Left hindlimb (tissue), 1 donor: ENCODE data around the gene ART5.

Experiments
- DNase-seq: peaks from one replicate; pipeline ENCODE4 v3.0.0-alpha.2; 2018

ART5 gene, protein sequence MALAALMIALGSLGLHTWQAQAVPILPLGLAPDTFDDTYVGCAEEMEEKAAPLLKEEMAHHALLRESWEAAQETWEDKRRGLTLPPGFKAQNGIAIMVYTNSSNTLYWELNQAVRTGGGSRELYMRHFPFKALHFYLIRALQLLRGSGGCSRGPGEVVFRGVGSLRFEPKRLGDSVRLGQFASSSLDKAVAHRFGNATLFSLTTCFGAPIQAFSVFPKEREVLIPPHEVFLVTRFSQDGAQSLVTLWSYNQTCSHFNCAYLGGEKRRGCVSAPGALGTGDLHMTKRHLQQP

DNA sequence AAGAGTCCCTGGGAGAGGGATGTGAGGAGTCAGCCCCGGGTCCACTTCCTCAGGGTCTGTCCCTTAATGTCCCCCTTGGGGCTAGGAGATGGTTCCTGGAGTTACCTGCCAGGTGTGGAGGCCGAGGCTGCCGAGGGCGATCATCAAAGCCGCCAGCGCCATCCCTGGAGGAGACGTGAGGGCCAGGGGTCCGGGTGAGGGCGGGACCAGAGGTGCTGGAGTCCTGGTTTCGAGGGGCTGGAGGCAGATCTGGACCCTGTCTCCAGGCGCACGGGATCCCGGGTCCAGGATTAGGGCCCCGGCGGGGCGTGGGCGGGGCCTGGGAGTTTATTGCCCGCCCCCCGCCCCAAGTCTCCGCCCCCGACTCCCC is at the start of gene ART5:
Gene ART5 (minus strand): TSS at position 292 of the 370 bp plus-strand sequence. CDS start 130 bp downstream, at position 162.
- DNase-seq = no peak

DNA sequence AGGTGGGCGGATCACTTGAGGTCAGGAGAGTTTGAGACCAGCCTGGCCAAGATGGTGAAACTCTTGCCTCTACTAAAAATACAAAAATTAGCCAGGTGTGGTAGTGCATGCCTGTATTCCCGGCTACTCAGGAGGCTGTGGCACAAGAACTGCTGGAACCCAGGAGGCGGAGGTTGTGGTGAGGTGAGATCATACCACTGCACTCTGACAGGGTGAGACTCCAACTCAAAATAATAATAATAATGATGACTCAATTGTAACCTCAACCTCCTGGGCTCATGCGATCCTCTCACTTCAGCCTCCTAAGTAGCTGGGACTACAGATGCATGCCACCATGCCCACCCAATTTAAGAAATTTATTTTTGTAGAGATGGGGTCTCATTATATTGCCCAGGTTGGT is 45.0 kb upstream of the ART5 start:
- DNase-seq = no peak

DNA sequence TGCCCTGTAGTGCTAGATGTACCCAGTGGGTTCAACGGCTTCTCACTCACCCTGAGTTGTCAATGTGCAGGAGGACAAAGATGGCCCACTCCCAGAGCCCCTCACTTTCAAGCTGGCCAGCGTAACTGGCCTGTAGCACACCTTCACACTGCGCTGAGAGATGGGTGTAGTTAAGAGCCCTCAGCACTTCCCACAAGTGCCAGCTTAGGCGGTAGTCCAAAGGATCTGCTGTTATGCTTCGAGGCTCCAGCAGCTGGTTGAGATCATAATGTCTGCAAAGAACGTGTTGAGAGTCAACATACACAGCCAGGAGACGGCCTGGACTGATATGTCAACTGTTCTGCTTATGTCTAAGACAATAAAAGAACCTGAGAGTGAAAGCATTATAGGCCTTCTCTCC is 44.1 kb upstream of the ART5 start:
- DNase-seq = no peak

DNA sequence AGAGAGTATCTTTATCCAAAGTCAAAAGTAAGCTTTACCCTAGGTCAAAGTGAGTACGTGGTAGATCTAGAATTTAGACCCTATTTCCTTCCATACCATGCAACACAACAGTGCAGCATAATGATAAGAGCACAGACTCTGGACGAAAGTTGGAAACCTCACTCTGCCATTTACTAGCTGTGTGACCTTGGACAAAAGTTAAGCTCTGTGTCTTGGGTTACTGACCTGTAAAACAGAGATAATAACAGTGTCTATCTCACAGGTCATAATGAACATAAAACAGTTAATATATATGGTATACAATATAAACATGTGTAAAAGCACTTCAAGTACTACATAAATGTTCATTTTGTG is 43.0 kb upstream of the ART5 start:
- no peak for DNase-seq

DNA sequence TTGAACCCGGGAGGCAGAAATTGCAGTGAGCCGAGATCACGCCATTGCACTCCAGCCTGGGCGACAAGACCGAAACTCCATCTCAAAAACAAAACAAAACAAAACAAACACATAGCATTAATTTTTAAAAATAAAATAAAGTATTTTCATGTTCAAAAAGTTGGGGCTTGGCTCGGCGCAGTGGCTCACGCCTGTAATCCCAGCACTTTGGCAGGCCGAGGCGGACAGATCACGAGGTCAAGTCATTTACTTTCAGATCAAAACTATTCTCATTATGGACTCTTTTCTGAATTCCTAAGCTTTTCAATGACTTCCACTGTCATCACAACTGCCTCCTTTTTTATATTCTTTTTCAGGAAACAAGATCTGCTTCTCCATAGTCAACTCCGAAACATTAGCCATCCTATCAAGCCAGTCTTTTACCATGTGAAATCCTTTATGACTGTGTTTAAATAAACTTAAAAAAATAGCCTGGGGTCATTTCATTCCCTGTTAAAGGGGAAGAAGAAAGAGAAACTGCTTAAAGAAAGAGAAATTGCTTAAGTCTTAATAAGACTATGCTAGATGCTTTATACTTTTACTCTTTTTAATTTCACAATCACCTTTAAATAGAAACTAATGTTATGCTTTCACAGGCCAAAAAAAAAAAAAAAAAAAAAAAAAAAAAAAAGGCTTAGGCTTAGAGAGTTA is 42.5 kb upstream of the ART5 start:
- DNase-seq = no peak

DNA sequence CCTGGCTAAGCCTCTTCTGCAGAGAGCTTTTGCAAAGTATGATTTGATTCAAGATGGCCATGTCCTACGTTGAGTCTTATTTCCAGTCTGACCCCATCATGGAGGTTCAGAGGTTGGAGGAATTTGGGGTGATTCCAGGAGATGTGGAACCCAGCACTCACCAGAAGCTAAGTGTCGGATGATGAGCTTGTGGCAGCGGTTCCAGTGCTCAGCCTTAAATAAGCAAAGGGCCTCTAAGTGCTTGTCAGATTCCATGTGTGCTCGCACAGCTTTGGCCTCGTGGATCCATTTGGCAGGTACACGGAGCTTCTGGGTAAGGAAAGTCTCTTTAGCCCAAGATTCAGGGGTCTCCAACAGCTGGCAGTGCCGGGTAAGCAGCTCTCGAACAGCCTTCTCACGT is 41.2 kb upstream of the ART5 start:
- DNase-seq = no peak

DNA sequence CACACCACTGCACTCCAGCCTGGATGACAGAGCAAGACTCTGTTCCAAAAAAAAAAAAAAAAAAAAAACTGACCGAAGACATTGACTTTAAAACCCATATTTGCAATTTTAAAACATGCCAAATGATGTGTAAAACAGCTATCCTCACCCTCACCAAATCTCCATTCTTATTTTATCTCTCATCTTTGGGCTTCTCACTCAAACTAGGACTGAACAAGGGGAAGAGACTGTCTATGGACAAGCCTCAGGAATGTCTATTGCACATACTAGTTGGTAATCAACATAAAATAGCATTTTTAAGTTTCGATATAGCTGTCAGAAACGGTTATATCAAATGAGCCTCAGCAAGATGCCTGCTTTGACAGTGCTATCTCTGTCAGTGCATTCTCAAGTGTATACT is 37.3 kb upstream of the ART5 start:
- no peak for DNase-seq

DNA sequence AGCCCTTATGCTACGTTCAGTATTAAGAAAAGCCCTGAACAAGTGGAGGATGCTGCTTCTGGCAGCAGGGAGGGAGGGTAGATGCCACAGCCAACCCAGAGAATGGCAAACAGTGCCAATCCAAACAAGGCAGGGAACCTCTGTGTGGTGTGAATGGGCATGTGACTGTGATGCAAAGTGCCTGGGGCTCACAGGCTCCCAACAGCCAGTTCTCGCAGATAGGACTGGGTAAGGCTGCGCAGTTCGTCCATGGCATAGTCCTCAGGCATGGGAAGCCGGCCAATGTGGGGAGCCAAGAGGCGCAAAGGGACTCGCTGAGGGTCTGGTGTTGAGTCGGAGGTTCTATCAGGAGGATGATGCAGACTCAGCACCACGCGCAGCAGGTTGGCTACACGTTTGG is 34.2 kb upstream of the ART5 start:
- DNase-seq = no peak

DNA sequence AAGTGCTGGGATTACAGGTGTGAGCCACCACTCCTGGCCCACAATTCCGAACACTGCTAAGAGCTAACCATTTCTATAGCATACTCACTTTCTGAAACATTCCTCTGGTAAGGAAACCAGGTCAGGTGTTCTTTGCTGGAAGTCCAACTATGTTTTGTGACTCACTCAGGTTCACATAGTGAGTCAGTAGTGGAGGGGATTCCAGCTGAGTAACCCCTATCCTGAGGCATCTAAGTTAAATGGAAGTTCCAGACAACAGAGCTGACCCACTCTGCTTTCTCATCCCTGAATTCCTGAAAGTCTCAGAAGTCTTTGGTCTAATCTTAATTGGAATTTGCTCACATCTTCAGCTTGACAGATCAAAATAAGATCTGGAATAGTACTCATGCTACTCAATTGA is 32.4 kb upstream of the ART5 start:
- DNase-seq = no peak

DNA sequence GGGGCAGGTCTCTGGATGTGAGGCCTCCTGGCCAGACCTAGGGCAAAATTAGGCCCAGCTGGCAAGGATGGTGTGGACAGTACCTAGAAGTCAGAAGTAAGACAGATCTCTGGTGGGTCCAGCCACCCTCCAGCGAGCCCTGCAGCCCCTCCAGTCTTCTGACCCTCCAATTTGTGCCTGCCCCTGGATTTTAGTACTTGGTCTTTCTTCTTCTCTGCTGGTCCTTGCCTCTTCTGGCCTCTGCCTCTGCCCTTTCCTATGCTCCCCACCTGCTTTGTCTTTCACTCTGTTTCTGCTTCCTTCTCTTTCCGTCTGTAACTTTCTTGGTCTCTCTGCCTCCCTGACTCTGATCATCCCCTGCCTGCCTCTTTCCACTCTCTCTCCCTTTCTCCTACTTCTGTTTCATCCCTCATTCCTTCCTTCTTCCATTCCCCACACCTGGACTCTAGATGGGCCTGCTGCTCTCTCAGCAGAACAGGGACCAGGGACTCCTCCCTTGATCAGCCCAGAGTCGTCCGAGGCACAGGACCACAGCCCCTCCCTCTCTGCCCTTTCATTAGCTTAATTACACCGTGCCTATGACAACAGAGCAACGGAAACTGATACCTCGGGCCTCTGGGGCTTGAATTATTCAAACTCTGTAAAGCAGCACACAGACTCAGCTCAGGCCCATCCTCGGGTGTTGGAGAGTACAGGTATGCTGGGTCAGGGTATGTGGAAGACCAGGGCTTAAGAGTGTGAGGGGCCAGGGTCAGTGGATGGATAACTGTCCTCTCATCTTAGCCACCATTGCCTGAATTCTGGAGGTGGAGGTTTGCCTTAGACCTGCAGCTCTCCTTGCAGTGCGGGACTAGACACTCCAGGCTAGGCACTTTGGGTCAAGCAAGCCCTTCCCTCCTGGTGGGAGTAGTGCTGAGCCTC is 29.8 kb upstream of the ART5 start, which contains the start of gene CHRNA10:
Gene CHRNA10 (minus strand): TSS at position 51 of the 921 bp plus-strand sequence. CDS start 72 bp downstream, outside the sequence.
- DNase-seq = no peak

DNA sequence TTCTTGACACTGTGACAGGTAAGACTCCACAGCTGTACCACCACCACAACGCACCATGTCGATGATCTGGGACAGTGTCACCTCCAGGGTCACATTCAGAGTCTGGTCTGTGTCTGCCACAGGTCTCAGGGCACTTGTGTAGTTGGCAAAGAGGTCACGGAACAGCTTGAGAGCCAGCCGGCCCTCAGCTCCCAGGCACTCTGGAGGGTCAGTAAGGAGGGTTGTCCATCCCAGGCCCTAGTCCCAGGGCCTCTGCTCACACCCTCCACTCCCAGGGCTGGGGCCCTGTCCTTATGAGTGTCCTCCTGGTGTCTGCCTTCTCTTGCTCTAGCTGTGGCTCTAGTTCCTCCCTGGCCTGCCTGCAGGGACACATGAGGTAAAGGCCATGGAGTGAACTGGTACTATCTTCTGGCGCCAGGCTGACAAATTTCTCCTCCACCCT is 28.0 kb upstream of the ART5 start:
- DNase-seq = no peak

DNA sequence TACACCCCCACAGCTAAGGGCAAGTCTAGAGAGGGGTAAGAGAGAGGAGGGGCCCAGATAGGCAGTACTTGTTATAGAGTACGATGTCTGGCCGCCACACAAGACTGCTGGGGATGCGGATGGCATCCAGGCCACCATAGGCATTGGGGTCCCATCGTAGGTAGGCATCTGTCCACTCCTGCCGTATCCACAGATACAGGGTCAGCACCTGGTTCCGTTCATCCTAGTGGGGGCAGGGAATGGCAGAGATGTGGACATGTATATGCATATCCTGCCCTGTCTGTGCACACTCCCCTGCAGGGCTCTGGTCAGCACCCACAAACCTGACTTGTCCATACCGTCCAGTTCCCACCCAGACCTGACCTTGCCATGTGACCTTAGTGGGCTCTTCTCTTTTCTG is 27.3 kb upstream of the ART5 start:
- no peak for DNase-seq

DNA sequence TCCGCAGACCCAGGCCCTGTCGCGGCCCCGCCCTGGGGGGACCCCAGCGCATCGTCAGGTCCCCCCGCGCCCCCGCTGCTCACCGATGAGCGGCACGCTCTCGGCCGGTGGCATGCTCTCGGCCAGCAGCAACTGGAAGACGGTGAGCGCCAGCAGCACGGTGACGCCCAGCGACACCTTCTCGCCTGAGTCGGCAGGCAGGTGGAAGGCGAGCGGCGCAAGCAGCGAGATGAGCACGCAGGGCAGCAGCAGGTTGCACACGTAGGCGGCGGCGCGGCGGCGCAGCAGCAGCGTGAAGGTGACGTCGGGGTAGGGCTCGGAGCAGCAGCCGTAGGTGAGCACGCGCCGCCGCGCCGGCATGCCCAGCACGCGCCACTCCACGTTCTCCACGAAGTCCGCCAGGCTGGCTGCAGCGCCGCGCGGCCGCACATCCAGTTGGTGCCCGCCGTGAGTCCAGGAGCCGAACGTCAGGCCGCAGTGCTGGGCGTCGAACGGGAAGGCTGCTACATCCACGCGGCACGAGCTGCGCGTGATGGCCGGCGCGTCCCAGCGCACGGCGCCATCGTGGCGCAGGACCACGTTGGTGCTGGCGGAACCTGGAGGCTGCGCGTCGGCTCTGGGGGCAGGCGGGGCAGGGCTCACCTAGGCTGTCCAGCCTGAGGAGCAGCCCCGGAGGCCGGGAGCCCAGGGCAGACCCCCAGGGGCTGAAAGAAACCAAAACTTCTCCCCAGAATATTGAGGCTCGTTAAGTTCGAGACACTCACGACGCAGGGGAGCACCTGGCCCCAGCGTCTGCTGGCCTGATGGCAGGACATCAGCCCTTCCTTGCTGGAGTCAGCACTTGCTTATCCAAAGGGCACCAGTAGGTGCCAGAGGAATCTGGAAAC is 25.6 kb upstream of the ART5 start:
- DNase-seq = no peak

DNA sequence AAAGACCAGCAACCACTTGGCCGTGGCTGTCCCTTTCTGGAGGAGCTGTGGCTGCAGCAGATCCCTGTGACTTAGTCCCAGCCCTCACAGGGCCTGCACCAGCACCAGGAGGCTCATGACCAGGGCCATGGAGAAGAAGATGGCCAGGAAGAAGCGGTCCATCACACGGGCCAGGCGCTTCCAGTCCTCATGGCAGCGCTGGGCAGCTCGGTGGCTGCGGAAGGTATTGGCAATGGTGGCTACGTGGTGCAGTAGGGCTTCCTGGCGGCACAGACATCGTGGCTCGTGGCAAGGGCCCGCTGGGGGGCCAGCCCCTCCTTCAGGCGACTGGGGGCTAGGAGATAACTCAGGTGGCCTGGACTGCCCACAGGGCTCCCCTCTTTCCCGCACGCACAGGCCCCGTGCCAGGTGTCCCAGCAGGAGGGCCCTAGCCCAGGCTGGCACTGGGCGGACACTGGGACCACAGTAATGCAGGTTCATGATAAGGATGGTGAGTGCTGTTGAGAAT is 24.3 kb upstream of the ART5 start:
- no peak for DNase-seq

DNA sequence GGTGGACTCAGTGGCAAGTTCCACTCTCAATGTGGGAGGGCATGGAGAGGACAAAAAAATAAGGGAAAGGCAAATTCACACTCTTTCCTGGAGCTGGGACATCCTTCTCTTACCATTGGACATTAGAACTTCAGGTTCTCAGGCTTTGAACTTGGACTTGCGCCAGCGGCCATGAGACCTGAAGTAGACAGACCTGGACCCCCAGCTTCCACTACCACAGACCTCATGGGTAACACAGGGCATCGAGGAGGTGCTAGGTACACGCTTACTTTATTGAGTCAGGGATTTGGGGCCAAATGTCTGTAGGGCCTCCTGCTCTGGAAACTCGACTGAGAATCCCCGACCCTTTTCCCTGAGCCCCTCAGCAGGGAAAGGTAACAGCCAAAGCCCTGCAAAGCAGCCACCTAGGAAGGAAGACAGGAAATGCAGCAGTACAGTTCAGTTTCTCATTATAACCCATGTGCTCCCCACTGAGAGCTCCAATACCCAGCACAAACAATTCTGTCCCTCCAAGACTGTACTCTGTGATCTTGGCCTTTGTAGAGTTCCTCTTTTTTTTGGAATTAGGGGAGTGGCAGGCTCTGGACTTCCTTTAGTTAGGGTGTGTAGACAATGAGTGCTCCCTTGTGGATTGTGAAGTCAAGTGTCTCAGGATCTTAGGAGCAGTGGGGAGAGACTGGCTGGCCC is 23.7 kb upstream of the ART5 start:
- DNase-seq = no peak

DNA sequence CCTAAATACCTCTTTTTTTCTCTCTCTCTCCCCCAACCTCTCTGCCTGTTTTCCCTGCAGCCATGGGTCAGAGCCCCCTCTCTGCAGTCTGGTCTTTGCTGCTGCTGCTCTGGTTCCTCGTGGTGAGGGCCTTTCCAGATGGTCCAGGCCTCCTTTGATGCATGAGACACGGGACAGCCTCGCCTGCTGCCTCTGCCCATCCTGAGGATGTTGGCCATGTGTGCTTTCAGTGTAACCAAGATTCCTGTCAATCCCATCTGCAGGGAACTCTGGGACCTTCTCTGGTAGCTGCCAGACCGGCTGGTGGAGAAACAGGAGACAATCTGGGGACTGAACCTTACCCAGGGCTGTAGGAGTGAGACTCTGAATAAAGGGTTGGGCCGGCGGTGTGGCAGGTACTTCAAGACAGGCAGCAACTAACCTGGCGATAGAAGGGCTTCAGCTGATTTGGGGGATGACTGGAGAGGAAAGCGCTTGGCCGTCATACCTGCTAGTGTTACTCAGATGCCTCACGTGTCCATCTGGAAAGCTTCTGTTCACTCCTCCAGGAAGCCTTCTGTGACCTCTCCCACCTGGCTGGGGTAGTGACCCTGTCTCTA is 22.3 kb upstream of the ART5 start:
- no peak for DNase-seq

DNA sequence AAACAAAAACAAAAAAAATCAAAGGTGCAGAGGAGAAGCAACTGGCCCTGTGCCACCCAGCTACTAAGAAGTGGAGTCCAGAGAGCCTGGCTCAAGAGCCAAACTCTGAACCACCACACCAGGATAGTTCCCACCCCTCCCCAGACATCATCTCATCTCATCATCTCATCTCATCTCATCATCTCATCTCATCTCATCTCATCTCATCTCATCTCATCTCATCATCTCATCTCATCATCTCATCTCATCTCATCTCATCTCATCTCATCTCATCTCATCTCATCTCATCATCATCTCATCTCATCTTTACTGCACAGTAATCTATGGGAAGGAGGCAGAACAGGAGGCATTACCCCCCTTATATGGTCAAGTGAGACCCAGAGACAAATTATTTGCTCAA is 21.1 kb upstream of the ART5 start:
- DNase-seq = no peak

DNA sequence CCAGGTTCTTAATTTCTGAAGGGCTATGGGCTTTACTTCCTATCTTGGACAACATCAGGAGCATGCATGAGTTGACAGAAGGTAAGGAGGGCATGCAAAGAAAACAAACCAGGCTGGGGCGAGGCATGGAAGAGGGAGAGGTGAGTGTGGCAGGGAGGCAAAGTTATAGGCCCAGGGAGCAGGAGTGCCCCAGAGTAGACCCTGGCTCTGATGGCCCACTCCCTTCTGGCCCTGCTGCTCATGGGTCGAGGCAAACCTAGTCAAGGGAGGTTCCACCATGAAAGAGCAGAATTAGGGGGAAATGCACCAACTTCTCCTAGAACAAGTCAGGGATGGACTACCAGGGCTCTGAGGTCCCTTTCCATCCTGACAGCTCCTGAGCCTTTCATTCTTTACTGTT is 19.2 kb upstream of the ART5 start:
- DNase-seq = no peak

DNA sequence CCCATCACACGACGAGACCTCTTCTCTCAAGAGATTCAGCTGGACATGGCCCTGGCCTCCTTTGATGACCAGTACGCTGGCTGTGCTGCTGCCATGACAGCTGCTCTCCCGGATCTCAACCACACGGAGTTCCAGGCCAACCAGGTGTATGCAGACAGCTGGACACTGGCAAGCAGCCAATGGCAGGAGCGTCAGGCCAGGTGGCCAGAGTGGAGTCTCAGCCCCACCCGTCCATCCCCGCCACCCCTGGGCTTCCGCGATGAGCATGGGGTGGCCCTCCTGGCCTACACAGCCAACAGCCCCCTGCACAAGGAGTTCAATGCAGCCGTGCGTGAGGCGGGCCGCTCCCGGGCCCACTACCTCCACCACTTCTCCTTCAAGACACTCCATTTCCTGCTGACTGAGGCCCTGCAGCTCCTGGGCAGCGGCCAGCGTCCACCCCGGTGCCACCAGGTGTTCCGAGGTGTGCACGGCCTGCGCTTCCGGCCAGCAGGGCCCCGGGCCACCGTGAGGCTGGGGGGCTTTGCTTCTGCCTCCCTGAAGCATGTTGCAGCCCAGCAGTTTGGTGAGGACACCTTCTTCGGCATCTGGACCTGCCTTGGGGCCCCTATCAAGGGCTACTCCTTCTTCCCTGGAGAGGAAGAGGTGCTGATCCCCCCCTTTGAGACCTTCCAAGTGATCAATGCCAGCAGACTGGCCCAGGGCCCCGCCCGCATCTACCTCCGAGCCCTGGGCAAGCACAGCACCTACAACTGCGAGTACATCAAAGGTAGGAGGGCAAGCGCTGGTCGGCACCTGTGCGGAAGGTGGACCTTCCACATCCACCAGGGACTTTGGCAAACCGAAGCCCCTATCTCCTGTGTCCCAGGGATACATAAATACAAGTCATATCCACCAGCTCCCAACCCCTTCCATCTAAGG is 18.1 kb upstream of the ART5 start:
- no peak for DNase-seq

DNA sequence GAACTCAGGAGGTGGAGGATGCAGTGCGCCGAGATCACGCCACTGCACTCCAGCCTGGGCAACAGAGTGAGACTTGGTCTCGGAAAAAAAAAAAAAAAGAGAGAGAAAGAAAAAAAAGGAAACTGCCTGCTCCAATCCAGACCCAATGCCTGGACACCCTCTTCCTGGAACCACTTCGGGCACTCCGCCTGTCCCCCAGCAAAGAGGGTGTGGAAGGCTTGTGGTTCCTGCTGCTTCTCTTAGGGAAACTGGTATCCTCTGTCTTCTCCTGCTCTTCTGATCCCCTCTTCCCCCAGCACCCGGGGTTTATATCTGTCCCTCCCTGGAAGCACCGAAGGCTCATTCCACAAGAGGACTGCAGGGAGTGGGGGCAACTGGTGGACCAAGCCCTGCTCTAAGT is 16.5 kb upstream of the ART5 start:
- DNase-seq = no peak
